ENCODE results near the gene MICA.

Gene MICA

DNA sequence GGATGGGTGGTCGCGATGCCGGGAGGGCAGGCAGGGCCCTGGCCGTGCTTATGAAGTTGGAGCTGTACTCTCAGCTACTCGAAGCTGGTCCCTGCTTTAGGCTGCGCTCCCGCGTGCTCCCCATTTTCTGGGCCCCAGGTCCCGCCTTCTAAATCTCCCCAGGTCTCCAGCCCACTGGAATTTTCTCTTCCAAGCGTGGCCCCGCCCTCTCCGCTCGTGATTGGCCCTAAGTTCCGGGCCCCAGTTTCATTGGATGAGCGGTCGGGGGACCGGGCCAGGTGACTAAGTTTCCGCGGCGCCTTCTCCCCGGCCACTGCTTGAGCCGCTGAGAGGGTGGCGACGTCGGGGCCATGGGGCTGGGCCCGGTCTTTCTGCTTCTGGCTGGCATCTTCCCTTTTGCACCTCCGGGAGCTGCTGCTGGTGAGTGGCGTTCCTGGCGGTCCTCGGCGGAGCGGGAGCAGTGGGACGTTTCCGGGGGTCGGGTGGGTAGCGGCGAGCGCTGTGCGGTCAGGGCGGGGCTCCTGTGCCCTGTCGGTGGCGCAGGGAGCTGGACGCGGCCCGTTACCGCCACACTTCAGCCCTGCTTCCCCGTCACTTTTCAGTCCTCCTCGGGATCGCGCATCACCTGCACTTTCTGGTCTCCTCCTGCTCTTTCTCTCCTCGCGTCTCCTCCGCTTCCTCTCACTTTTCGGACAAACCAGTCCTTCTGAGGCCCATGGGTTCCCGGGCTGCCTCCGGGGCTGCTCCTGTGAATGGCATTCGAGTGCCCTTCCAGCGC, at the start of gene MICA:
MICA (plus strand) TSS at position 313 of the 778 bp plus-strand sequence; CDS start at position 351, 38 bp downstream.
- Mint-ChIP-seq H3K4me1 (peaks cover 82% of the 10 kb centered on the region), H3K27me3 (no peaks in the 10 kb centered on the region), H3K4me3 (peak within 1 kb of the TSS; percentile 94), H3K27ac (peak within 1 kb of the TSS; percentile 12), H3K36me3 (no peaks in the 10 kb centered on the region), H3K9me3 (no peaks in the 10 kb centered on the region)
- peak; percentile 80 for ATAC-seq

DNA sequence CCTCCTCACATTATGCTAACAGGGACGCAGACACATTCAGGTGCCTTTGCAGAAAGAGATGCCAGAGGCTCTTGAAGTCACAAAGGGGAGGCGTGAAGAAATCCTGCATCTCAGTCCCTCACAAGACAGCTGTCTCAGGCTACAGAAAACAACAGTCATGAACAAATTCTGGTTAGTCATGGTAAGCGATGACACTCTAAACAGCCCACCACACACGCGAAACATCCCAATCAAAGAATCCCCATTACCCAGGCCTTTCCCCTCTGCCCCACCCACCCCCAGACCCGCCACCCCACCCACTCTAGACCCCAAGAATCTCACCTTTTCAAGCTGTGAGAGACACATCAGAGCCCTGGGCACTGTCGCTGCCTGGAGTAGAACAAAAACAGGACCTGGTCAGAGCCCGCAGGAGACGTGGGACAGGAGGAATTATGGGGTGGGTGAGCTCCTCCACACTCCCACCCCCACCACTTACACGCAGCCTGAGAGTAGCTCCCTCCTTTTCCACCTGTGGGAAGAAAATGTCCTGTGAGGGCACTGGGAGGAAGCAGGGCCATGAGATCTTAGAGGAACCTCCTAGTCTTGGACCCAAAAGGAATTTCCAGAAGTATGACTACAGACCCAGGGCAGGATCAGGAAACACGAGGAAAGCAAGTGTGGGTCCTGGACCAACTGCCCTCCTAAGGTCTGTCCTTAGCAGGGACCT, 49.1 kb upstream of the MICA start:
- Mint-ChIP-seq H3K27me3 (no peaks in the 10 kb centered on the region), H3K36me3 (peaks cover 51% of the 10 kb centered on the region), H3K27ac (peak overlapping the region; percentile 100), H3K9me3 (no peaks in the 10 kb centered on the region), H3K4me1 (peaks cover 83% of the 10 kb centered on the region), H3K4me3 (peak overlapping the region; percentile 93)
- ATAC-seq, result no peak

DNA sequence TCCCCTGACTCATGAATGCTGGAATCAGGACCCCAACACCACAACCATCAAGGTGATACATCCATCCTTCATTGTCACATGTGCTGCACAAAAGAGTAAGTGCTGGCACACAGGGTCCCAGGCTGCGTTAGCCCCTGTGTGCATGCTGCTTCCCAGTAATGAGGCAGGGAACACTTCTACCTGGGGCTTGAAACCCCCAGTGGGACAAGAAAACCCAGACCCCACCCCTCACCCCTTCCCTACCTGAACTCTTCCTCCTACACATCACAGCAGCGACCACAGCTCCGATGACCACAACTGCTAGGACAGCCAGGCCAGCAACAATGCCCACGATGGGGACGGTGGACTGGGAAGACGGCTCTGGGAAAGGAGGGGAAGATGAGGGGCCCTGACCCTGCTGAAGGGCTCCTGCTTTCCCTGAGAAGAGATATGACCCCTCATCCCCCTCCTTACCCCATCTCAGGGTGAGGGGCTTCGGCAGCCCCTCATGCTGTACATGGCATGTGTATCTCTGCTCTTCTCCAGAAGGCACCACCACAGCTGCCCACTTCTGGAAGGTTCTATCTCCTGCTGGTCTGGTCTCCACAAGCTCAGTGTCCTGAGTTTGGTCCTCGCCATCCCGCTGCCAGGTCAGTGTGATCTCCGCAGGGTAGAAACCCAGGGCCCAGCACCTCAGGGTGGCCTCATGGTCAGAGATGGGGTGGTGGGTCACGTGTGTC, 48.4 kb upstream of the MICA start:
- Mint-ChIP-seq H3K4me3 (peak overlapping the region; percentile 93), H3K36me3 (peaks cover 51% of the 10 kb centered on the region), H3K9me3 (no peaks in the 10 kb centered on the region), H3K4me1 (peaks cover 80% of the 10 kb centered on the region), H3K27ac (peak overlapping the region; percentile 100), H3K27me3 (no peaks in the 10 kb centered on the region)
- no peak for ATAC-seq

DNA sequence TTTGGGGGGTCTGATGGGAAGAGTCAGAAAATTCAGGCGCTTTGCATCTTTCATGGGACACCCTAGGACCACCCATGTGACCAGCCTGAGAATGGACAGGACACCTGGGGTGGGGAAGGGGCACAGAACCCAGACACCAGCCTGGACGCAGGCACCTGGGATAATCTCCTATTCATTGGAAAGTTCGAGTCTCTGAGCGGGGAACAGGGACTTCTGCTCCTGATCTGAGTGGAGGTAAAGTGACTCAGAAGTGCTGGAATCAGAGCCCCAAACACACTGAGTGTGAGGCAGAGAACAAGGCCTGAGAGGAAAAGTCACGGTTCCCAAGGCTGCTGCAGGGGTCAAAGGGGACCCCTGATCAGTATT, 47.8 kb upstream of the MICA start:
- ATAC-seq, result no peak
- no peaks in the 10 kb centered on the region for H3K27me3 Mint-ChIP-seq
- peak overlapping the region; percentile 100 for H3K27ac Mint-ChIP-seq
- H3K4me1 Mint-ChIP-seq, result peaks cover 75% of the 10 kb centered on the region
- peaks cover 51% of the 10 kb centered on the region for H3K36me3 Mint-ChIP-seq
- no peaks in the 10 kb centered on the region for H3K9me3 Mint-ChIP-seq
- H3K4me3 Mint-ChIP-seq, result peak overlapping the region; percentile 93

GRCh38 chr6:31356216-31356945, 47.0 kb upstream of the MICA start:
- Mint-ChIP-seq H3K4me3 (peak overlapping the region; percentile 94), H3K27ac (peak overlapping the region; percentile 100), H3K4me1 (peaks cover 67% of the 10 kb centered on the region), H3K9me3 (peaks cover 3% of the 10 kb centered on the region), H3K27me3 (no peaks in the 10 kb centered on the region), H3K36me3 (peaks cover 56% of the 10 kb centered on the region)
- peak; percentile 56 for ATAC-seq

DNA sequence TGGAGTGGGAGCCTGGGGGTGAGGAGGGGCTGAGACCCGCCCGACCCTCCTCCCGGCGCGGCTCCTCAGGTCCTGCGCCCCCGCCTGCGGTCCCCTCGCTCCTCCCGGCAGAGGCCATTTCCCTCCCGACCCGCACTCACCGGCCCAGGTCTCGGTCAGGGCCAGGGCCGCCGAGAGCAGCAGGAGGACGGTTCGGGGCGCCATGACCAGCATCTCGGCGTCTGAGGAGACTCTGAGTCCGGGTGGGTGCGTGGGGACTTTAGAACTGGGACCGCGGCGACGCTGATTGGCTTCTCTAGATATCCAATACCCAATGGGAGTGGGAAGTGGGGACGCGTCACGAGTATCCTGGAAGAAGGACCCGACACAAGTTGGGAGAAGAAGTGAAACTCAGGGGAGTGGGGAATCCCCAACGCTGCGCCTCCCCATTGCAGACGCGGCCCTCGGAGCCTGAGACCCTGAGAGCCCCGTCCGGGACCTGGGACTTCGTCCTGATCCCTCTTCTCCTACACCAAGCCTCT, 46.4 kb upstream of the MICA start, which contains the start of gene HLA-B:
HLA-B (minus strand) TSS at position 234 of the 521 bp plus-strand sequence; CDS start at position 213, 21 bp downstream.
- peak; percentile 92 for ATAC-seq
- H3K27ac Mint-ChIP-seq, result peak within 1 kb of the TSS; percentile 100
- H3K4me1 Mint-ChIP-seq, result peaks cover 64% of the 10 kb centered on the region
- H3K27me3 Mint-ChIP-seq, result no peaks in the 10 kb centered on the region
- H3K9me3 Mint-ChIP-seq, result peaks cover 3% of the 10 kb centered on the region
- H3K36me3 Mint-ChIP-seq, result peaks cover 56% of the 10 kb centered on the region
- H3K4me3 Mint-ChIP-seq, result peak within 1 kb of the TSS; percentile 94

DNA sequence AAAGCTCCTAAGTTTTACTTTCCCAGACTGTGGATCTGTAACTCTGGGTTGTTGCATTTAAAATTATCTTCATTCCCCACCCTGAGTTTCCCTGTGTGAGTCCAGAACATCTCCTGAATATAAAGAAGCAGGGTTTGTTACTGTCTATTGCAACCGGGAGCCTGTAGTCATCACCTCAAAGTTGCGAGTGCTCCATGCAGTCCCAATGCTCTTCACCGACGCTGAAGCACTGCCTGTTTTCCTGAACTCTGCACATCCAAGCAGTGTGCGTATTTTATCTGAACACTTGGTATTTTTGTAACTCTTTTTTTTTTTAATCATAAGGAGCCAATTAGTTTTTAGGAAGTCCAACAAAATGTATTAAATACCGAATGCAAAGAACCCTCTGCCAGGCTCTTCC, 45.5 kb upstream of the MICA start:
- Mint-ChIP-seq H3K27me3 (no peaks in the 10 kb centered on the region), H3K27ac (peak overlapping the region; percentile 100), H3K9me3 (peaks cover 3% of the 10 kb centered on the region), H3K4me1 (peaks cover 55% of the 10 kb centered on the region), H3K36me3 (peaks cover 47% of the 10 kb centered on the region), H3K4me3 (peak overlapping the region; percentile 94)
- no peak for ATAC-seq

DNA sequence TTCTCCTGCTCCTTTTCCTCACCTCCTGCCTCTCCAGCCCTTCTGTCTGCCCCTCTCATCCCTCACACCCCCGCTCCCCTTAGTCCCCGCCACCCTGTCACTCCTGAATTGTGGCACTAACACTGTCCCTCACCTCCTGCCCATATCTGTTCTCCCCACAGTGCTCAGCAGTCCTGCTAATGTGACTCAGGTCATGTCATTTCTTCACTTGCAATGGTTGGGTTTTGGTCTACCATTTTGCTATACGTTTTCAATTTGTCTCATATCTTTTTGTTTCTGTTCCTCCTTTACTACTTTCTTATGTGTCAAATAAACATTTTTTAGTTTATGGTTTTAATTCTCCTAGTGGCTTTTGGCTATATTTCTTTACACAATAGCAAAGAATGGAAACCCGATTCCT, 45.1 kb upstream of the MICA start:
- Mint-ChIP-seq H3K27ac (peak overlapping the region; percentile 100), H3K4me3 (peak overlapping the region; percentile 94), H3K27me3 (no peaks in the 10 kb centered on the region), H3K4me1 (peaks cover 51% of the 10 kb centered on the region), H3K9me3 (peaks cover 3% of the 10 kb centered on the region), H3K36me3 (peaks cover 43% of the 10 kb centered on the region)
- ATAC-seq, result no peak

DNA sequence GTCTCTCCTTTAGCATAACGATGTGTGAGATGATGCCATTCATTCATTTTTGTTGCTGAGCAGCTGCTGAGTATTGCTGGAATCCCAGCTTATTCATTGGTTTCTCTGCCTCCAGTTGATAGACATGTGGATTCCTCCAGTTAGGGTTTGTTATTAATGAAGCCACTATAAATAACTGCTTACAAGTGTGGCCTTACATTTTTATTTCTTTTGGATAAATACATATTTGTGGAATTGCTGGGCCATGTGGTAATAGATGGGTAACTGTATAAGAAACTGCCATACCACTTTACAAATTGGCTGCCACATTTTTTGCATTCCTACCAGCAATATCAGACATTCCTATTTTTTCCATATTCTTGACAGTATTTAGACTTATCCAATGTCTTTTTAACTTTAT, 43.8 kb upstream of the MICA start:
- H3K9me3 Mint-ChIP-seq, result peaks cover 3% of the 10 kb centered on the region
- H3K4me3 Mint-ChIP-seq, result no peak overlapping the region
- H3K27ac Mint-ChIP-seq, result no peak overlapping the region
- no peaks in the 10 kb centered on the region for H3K27me3 Mint-ChIP-seq
- peaks cover 30% of the 10 kb centered on the region for H3K36me3 Mint-ChIP-seq
- H3K4me1 Mint-ChIP-seq, result peaks cover 38% of the 10 kb centered on the region
- ATAC-seq, result no peak

GRCh38 chr6:31362751-31363150, 40.6 kb upstream of the MICA start:
- H3K27ac Mint-ChIP-seq, result no peak overlapping the region
- no peak overlapping the region for H3K4me3 Mint-ChIP-seq
- ATAC-seq, result no peak
- peaks cover 20% of the 10 kb centered on the region for H3K4me1 Mint-ChIP-seq
- peaks cover 5% of the 10 kb centered on the region for H3K36me3 Mint-ChIP-seq
- no peaks in the 10 kb centered on the region for H3K27me3 Mint-ChIP-seq
- H3K9me3 Mint-ChIP-seq, result peaks cover 3% of the 10 kb centered on the region

DNA sequence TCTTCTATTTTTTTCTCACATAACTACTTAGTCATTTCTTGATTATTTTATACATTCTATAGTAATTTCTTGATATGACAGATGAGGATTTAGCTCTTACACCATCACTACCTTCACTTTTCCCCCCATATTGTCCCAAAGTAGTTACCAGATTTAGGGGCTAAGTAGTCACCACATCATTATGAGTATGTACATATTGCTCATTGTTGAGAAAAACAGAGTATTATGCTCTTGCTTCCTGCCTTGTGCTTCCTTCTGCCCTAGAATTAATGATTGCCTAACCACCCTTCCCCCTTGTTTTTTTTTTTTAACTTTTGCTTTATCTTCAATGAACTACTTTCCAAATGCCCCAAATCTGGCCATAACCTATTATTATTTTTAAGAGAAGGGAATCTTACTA, 39.6 kb upstream of the MICA start:
- Mint-ChIP-seq H3K4me1 (peaks cover 9% of the 10 kb centered on the region), H3K9me3 (peaks cover 3% of the 10 kb centered on the region), H3K4me3 (no peak overlapping the region), H3K27ac (no peak overlapping the region), H3K36me3 (peaks cover 5% of the 10 kb centered on the region), H3K27me3 (peaks cover 3% of the 10 kb centered on the region)
- ATAC-seq, result no peak

- H3K4me3 Mint-ChIP-seq, result no peak overlapping the region
- H3K36me3 Mint-ChIP-seq, result peaks cover 2% of the 10 kb centered on the region
- H3K27ac Mint-ChIP-seq, result no peak overlapping the region
- ATAC-seq, result no peak
- peaks cover 1% of the 10 kb centered on the region for H3K9me3 Mint-ChIP-seq
- H3K4me1 Mint-ChIP-seq, result no peaks in the 10 kb centered on the region
- peaks cover 11% of the 10 kb centered on the region for H3K27me3 Mint-ChIP-seq
Measured at GRCh38 chr6:31365864-31366263, 37.5 kb upstream of the MICA start.

- Mint-ChIP-seq H3K27me3 (peaks cover 11% of the 10 kb centered on the region), H3K4me3 (peak overlapping the region; percentile 75), H3K36me3 (no peaks in the 10 kb centered on the region), H3K27ac (peak overlapping the region; percentile 15), H3K9me3 (peaks cover under 1% of the 10 kb centered on the region), H3K4me1 (no peaks in the 10 kb centered on the region)
- peak; percentile 97 for ATAC-seq
Measured at GRCh38 chr6:31366693-31367470, 36.5 kb upstream of the MICA start.

- no peak overlapping the region for H3K4me3 Mint-ChIP-seq
Measured at GRCh38 chr6:31368461-31368860, 34.9 kb upstream of the MICA start.

More at GRCh38 chr6:31368461-31368860, 34.9 kb upstream of the MICA start:
- peaks cover 11% of the 10 kb centered on the region for H3K27me3 Mint-ChIP-seq
- ATAC-seq, result no peak
- H3K9me3 Mint-ChIP-seq, result peaks cover 4% of the 10 kb centered on the region
- H3K4me1 Mint-ChIP-seq, result no peaks in the 10 kb centered on the region
- no peak overlapping the region for H3K27ac Mint-ChIP-seq
- no peaks in the 10 kb centered on the region for H3K36me3 Mint-ChIP-seq

All from stimulated activated memory B cell treated with anti-CD40 and anti-IgM and Interleukin-4, amounts not matched to agents 10 μg/mL and 1 μg/mL and 100 μg/mL, for 72 hours (primary cell).